IPS DF 6.9 (cell line): ENCODE results near the gene RAP1GAP2.

Source experiments
- DNase-seq: peaks from one replicate; pipeline ENCODE4 v3.0.0-alpha.2; 2013; ENCODE audit warnings: low read depth, low spot score
- H3K27ac ChIP-seq: one replicate; pipeline ENCODE4 v1.5.1; 2013; ENCODE audit warnings: low read length, control low read depth
- H3K27me3 ChIP-seq: 2 replicates; pipeline ENCODE4 v1.6.1; 2013; ENCODE audit warnings: mild to moderate bottlenecking, low read length; ENCODE audit not compliant: control insufficient read depth, insufficient read depth
- H3K36me3 ChIP-seq: 2 replicates; pipeline ENCODE4 v1.6.1; 2013; ENCODE audit warnings: low read length; ENCODE audit not compliant: control insufficient read depth, insufficient read depth
- H3K4me1 ChIP-seq: 2 replicates; pipeline ENCODE4 v1.6.1; 2013; ENCODE audit warnings: low read length; ENCODE audit not compliant: control insufficient read depth, insufficient read depth
- H3K4me3 ChIP-seq: 2 replicates; pipeline ENCODE4 v1.5.1; 2013; ENCODE audit warnings: mild to moderate bottlenecking, low read length
- H3K9me3 ChIP-seq: 2 replicates; pipeline ENCODE4 v1.6.1; 2013; ENCODE audit warnings: low read length, inconsistent platforms; ENCODE audit not compliant: control insufficient read depth, insufficient read depth
- WGBS: extraction: QIAGEN DNeasy Blood & Tissue Kit; methylation state at CpG from one replicate; pipeline ENCODE4 v1.1.7; 2013; ENCODE audit warnings: mixed read lengths, missing lambda C conversion rate; ENCODE audit not compliant: insufficient read length, insufficient coverage; 5-methylcytosine and 5-hydroxymethylcytosine counted together

Gene RAP1GAP2

DNA sequence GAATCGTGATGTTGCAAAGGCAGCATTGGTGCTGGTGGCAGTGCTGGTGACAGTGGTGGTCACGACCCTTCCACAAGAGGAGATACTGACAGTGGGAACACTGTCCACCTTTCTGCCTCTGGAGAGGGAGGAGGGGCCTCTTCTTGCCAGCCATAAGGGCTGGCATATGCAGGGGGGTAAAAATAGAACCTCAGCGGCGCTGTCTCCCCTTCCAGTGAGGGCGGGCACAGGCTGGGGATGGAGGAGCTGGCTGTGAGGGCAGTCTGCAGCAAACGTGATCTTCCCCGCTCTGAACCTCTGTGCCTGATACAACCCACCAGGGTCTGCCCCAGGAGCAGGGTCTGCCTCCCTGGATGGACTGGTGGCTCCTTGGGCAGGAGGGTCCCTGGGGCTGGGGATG, 3.4 kb downstream of the RAP1GAP2 start:
- Histone ChIP-seq H3K27ac (no peak overlapping the region), H3K4me3 (no peak overlapping the region), H3K9me3 (no peaks in the 10 kb centered on the region), H3K4me1 (0 out of 2 replicates have a peak, but pooled peaks cover 2% of the 10 kb centered on the region), H3K36me3 (no peaks in the 10 kb centered on the region), H3K27me3 (no peaks in the 10 kb centered on the region)
- no CpG with 5 or more reads among the region's 7 CpGs for WGBS
- DNase-seq, result no peak

DNA sequence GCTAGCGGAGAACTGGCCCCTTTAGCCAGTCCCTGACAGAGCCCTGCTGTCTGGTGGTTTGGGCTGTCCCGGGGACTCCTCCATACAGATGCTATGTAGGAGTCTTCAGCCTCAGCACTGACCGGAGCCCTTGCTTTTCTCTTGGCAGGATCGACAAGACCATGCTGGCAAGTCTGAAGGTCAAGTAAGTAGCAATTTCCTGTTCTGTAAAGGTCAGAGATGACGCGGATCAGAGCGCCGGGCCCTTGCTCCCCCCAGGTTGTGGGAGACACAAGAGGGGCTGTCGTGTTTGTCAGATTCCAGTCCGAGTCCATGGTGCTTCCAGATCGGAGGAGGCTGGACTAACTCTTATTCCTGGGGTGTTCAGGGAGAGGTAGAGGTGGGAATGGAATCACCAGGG, 4.1 kb downstream of the RAP1GAP2 start:
- no CpG with 5 or more reads among the region's 11 CpGs for WGBS
- Histone ChIP-seq H3K27me3 (no peaks in the 10 kb centered on the region), H3K4me3 (no peak overlapping the region)

DNA sequence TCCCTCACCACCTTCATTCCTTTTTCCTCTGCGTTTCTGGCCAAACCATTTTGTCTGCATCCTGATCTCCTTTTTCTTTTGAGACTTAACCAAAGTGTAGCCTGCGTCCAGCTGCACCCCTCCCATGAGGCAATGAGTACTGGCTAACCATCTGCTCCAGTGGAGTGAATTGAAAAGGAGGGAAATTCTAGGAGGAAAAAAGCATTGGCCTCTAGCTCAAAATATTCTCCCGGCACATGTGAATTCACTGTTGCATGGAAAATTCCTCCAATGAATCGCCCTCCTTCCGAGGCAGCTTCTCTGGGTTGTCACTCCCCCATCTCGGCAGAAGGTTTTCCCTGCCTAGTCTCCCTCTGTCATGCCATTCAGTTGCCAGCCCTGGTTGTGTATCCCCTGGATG, 5.6 kb downstream of the RAP1GAP2 start:
- Histone ChIP-seq H3K9me3 (no peaks in the 10 kb centered on the region), H3K4me3 (no peak overlapping the region), H3K27me3 (no peaks in the 10 kb centered on the region), H3K36me3 (no peaks in the 10 kb centered on the region), H3K27ac (no peak overlapping the region), H3K4me1 (0 out of 2 replicates have a peak, but pooled peaks cover 2% of the 10 kb centered on the region)
- DNase-seq, result no peak
- WGBS, result no CpG with 5 or more reads among the region's 6 CpGs

More for the DNA sequence above, 4.1 kb downstream of the RAP1GAP2 start:
- H3K9me3 ChIP-seq, result no peaks in the 10 kb centered on the region
- DNase-seq, result no peak
- H3K4me1 ChIP-seq, result 0 out of 2 replicates have a peak, but pooled peaks cover 2% of the 10 kb centered on the region
- no peak overlapping the region for H3K27ac ChIP-seq
- H3K36me3 ChIP-seq, result no peaks in the 10 kb centered on the region

DNA sequence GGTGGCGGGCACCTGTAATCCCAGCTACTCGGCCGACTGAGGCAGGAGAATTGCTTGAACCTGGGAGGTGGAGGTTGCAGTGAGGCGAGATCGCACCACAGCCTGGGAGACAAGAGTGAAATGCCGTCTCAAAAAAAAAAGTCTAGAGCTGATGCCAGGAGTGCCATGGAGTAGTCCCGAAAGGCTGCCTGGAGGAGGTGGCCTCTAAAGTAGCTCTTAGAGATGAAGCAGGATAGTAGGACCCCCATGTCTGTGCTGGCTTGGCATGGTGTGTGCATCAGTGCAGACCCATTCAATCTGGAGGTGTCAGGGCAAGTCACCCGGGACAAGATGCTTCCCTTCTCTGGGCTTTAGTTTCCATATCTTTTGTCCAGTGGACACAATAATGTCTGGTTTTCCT, 6.3 kb downstream of the RAP1GAP2 start:
- no peak overlapping the region for H3K27ac ChIP-seq
- H3K27me3 ChIP-seq, result no peaks in the 10 kb centered on the region
- DNase-seq, result no peak
- no CpG with 5 or more reads among the region's 8 CpGs for WGBS
- H3K4me1 ChIP-seq, result 0 out of 2 replicates have a peak, but pooled peaks cover 2% of the 10 kb centered on the region
- H3K9me3 ChIP-seq, result no peaks in the 10 kb centered on the region
- no peak overlapping the region for H3K4me3 ChIP-seq
- no peaks in the 10 kb centered on the region for H3K36me3 ChIP-seq

DNA sequence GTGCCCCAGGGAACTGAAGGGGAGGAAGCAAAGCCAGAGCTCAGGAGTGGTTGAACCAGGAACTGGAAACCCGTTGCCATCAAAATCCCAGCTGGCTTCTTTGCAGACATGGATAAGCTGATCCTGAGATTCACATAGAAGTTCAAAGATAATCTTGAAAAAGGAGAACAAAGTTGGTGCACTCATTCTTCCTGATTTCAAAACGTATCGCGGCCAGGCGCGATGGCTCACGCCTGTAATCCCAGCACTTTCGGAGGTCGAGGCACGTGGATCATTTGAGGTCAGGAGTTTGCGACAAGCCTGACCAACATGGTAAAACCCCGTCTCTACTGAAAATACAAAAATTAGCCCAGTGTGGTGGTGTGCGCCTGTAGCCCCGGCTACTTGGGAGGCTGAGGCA, 7.1 kb downstream of the RAP1GAP2 start:
- H3K27me3 ChIP-seq, result no peaks in the 10 kb centered on the region
- H3K4me3 ChIP-seq, result no peak overlapping the region
- 0 out of 2 replicates have a peak, but pooled peaks cover 2% of the 10 kb centered on the region for H3K4me1 ChIP-seq
- no peak for DNase-seq
- no CpG with 5 or more reads among the region's 14 CpGs for WGBS
- H3K9me3 ChIP-seq, result no peaks in the 10 kb centered on the region
- no peaks in the 10 kb centered on the region for H3K36me3 ChIP-seq
- H3K27ac ChIP-seq, result no peak overlapping the region

DNA sequence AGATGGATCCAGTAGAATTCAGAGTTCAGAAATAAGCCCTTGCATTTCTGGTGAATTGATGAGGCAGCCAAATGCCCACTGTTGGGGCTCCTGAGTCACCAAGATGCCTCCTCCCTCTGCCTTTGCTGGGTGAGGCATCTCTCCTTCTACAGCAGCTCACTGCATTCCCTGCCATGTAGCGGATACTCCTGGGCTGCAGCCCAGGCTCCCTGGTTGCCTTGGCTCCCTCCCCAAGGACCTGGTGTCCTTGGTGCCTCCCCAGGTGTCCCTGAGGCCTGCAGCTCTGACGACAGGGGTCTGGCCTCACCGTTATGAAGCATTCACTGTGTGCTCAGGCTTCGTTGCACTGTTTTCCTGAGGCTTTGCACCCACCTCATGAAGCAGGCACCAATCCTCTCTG, 7.7 kb downstream of the RAP1GAP2 start:
- Histone ChIP-seq H3K27me3 (no peaks in the 10 kb centered on the region), H3K4me3 (no peak overlapping the region), H3K9me3 (no peaks in the 10 kb centered on the region), H3K4me1 (0 out of 2 replicates have a peak, but pooled peaks cover under 1% of the 10 kb centered on the region), H3K36me3 (no peaks in the 10 kb centered on the region), H3K27ac (no peak overlapping the region)
- no peak for DNase-seq
- WGBS, result no CpG with 5 or more reads among the region's 4 CpGs

DNA sequence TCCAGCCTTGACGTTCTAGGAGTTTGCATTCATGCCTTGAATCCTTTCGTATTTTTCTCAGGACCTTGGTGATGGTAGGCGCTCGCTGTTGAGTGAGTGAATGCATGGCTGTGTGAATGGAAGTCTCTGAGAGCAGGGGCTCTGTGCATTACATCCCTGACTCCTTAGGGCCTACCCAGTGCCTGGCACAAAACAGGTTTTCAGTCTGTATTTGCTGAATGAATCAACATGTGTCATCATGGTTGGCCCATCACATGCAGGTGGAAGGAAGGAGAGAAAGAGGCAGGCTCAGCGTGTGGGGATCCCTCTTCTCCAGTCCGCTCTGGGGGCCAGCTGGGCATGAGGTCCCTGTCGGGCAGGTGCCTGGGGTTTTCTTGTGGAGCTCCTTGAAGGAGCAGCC, 8.7 kb downstream of the RAP1GAP2 start:
- no peaks in the 10 kb centered on the region for H3K4me1 ChIP-seq
- H3K9me3 ChIP-seq, result no peaks in the 10 kb centered on the region
- WGBS, result no CpG with 5 or more reads among the region's 7 CpGs
- DNase-seq, result no peak
- H3K27ac ChIP-seq, result no peak overlapping the region
- H3K36me3 ChIP-seq, result no peaks in the 10 kb centered on the region
- no peaks in the 10 kb centered on the region for H3K27me3 ChIP-seq
- H3K4me3 ChIP-seq, result no peak overlapping the region

DNA sequence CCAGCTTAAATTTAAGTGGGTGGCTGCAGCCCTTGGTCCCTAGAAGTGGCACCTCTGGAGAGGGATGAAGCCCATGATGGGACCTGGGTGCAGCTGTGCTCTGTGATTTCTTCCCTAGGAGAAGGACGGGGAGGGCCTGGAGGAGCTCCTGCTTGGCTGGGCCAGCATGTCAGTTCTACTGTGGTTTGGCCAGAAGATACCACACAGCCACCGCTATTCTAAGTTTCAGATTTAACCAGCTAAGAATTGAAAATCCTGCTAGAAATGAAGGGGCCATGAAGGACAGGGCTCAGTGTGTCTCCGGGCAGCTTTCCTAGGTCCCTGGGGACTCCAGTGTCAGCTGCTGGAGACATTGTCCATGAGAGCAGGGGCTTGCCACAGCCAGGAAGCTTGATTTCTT, 9.7 kb downstream of the RAP1GAP2 start:
- no peaks in the 10 kb centered on the region for H3K27me3 ChIP-seq
- DNase-seq, result no peak
- no CpG with 5 or more reads among the region's 3 CpGs for WGBS

DNA sequence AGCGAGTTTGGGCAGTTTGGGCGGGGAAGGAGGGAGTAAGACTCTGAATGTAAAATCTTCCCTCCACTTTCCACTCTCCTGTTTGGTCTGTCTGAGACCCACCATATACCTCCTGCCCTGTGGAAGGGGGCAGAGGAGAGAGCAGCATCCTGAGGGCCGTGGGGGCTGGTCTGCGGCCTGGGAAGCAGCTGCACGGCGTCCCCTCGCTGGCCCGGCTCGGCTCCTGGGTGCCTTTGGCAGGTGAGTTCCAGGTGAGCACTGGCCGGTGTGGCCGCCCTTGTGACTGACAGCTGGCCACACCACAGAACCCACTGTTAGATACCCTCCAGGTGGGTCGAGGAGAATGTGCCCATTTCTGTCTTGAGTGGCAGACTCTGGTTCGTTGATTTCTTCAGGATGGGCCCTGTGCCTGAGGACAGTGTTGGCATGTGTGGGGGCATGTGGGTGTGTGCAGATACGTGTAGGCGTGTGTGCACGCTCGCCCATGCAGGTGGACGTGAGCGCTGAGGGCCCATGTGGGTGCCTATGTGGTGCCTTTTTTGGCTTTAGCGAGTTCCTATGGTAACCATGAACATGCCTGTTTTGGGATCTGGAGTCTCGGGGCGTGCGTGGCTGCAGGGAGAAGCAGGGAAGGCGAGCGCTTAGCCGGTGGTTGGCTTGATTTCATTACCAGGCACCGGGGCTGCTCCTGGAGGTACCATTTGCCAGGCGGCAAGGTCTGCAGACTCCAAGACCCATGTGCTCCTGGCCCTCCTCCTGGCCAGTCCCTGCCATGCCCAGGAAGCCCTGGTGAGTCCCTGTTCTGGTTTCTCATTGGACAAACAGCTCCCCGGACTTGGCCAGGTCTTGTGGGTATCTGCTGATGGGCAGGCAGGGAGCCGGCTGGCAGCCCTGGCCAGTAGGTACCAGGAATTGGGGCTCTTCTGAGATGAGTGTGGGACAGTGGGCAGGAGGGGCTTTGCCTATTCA, 12.4 kb downstream of the RAP1GAP2 start:
- H3K9me3 ChIP-seq, result no peaks in the 10 kb centered on the region
- no peaks in the 10 kb centered on the region for H3K4me1 ChIP-seq
- no peak overlapping the region for H3K4me3 ChIP-seq
- H3K27me3 ChIP-seq, result no peaks in the 10 kb centered on the region
- no peaks in the 10 kb centered on the region for H3K36me3 ChIP-seq
- no peak overlapping the region for H3K27ac ChIP-seq
- WGBS, result no CpG with 5 or more reads among the region's 30 CpGs
- no peak for DNase-seq

More for the DNA sequence above, 9.7 kb downstream of the RAP1GAP2 start:
- Histone ChIP-seq H3K36me3 (no peaks in the 10 kb centered on the region), H3K4me3 (no peak overlapping the region), H3K4me1 (no peaks in the 10 kb centered on the region), H3K9me3 (no peaks in the 10 kb centered on the region), H3K27ac (no peak overlapping the region)

DNA sequence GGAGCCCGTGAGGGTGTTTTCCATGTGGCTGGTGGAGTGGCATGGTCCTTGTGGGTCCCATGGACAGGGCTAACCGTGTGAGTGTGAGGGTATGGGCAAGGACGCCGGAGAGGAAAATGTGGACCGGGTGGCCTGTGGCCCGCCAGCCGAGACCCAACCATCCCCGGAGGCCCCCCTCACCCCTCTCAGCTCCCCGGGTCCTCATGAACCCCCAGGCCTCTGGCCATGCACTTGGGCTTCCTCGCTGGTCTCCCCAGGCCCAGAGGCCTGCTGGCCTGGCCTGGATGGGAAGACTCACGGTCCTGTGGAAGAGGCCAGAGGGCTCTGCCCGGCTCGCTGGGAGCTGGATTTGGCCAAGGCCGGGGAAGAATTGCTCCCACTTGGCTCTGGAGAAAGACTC, 13.1 kb downstream of the RAP1GAP2 start:
- H3K27ac ChIP-seq, result no peak overlapping the region
- H3K4me3 ChIP-seq, result no peak overlapping the region
- no peaks in the 10 kb centered on the region for H3K27me3 ChIP-seq
- no peaks in the 10 kb centered on the region for H3K9me3 ChIP-seq
- no peaks in the 10 kb centered on the region for H3K4me1 ChIP-seq
- no CpG with 5 or more reads among the region's 14 CpGs for WGBS
- no peak for DNase-seq
- no peaks in the 10 kb centered on the region for H3K36me3 ChIP-seq
